NCI-H2227 treated with DMSO at 0.1 percent for 48 hours (cell line): Measurements from ENCODE around the gene MPRIP.

Source experiments
- DNase-seq: peaks from one replicate; lab custom pipeline; 2025; lab: John Stamatoyannopoulos, UW

Gene MPRIP

GRCh38 chr17:17166446-17166845, 124.2 kb downstream of the MPRIP start:
- no peak for DNase-seq

DNA sequence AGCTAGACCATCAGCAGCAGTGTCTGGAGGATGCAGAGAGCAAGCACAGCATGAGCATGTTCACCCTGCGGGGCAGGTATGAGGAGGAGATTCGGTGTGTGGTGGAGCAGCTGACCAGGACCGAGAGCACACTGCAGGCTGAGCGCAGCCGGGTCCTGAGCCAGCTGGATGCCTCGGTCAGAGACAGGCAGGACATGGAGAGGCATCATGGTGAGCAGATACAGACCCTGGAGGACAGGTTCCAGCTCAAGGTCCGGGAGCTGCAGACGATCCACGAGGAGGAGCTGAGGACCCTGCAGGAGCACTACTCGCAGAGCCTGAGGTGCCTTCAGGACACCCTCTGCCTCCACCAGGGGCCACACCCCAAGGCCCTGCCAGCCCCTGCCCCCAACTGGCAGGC, 125.1 kb downstream of the MPRIP start:
- no peak for DNase-seq

DNA sequence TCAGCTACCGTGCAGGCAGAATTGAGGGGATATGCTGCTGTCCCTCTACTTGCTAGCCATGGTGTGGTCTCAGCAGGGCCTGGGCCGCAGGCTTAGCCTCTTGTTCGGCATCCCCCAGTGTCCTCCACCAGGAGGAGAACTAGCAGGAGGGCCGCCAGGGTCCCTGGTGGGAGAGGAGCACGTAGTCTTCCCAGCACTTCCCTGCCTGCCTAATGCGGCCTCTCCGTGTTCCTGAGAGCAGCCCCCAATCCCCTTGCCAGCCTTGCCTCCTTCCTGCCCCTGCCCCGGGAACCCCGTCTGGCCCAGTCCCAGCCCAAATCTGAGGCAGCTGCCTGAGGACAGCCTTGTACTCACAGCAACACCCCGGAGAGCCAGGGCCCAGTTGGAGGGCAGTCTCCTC, 125.7 kb downstream of the MPRIP start:
- no peak for DNase-seq

DNA sequence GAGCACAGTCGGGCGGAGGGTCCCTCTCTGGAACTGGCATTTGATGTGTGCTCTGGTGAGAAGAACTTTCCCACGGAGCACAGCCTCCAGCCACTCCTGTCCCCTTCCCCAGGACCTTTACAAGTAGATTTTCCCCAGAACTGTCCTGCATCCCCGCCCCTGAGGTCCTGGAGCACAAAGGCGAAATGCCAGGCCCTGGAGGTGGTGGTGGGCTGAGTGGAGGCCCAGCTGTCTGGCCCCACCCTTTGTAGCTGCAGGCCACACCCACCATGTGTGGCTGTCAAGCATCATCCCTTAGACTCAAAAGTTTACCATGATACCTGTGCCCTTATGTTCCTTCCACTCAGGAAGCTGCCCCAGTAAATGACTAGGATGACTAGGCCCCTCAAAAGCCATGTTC, 126.1 kb downstream of the MPRIP start:
- no peak for DNase-seq

GRCh38 chr17:17169396-17169795, 127.1 kb downstream of the MPRIP start:
- no peak for DNase-seq

DNA sequence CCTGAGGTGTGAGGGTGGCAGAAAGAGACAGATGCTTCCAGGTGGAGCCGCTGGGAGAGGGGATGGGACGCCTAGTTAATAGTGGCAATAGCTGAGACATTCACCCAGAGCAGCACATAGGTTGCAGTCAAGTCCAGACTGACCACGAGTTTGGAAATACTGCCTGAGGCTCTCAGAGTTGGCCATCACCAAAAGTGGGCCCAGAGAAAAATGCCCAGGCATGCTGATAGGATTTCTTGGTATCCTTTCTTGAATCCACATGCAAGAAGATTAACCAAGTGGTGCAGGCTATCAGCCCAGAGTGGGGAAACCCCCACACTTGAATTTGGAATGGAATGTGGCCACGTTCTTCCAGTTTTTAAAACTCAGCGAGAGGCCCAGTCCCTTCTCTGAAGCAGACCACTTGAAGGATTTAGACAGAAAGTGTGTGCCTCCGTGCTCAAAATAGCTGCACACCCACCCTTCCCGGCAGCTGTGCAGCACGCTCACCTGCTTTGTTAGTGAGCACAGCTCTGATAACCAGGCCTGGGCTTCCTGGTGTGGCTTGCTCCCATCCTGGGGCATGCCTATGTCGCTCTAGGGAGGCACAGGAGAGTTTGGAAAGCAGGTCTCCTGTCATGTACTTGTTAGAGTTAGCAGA, 128.2 kb downstream of the MPRIP start:
- DNase-seq = no peak

GRCh38 chr17:17171186-17171585, 128.9 kb downstream of the MPRIP start:
- no peak for DNase-seq

DNA sequence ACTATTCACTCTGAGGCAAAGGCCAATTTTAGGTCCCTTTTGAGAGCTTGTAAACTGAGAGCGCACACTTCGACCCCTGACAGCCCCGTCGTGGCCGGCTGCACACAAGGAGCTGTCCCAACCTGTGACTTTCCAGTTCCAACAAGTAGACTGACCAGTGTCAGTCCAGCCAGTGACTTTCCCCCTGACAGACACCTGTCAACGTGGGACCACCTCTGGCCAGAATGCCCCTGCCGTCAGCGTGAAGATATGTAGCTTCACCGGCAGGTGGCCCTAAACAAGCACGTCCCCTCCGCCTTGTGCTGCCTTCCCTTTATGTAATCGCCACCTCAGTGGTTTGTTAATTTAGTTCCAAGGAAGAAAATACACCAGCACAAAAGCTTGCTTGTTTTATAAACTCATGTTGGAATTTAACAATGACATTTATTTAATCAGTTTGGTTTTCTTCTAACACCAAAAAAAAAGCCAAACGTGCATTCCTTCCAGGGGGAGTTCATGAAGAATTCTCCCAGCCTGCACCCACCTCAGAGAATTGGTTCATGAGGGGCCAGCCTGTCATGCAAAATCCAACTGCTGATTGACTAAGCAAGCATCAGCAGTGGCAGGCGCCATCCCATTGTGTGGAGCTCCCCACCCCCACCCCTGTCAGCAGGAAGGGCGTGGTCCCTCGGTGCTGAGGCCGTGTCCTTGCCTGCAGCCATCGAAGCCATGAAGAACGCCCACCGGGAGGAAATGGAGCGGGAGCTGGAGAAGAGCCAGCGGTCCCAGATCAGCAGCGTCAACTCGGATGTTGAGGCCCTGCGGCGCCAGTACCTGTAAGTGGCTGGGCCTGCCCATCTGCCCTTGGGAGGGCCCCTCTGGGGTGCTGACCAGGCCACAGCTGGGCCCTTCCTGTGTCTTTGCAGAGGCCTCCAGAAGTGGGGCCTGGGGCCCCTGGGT, 130.0 kb downstream of the MPRIP start:
- DNase-seq = no peak

DNA sequence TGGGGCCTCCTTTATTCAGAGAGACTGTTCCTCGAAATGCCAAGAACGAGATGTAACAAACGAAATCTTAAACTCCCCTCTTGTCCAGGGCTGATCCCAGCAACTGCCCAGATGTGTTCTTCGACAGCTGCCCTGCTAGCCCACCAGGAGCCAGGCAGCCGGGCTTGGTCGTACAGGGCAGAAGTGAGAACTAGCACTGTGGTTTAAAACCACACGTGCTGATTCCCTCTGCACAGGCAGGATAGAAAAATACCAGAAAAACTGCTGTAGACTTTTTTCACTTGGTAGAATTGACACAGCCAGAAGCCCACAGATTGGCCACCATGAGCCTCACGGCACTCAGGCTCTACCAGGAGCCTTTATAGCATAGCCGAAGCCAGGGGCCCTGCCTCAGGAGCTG, 130.7 kb downstream of the MPRIP start:
- DNase-seq = no peak

DNA sequence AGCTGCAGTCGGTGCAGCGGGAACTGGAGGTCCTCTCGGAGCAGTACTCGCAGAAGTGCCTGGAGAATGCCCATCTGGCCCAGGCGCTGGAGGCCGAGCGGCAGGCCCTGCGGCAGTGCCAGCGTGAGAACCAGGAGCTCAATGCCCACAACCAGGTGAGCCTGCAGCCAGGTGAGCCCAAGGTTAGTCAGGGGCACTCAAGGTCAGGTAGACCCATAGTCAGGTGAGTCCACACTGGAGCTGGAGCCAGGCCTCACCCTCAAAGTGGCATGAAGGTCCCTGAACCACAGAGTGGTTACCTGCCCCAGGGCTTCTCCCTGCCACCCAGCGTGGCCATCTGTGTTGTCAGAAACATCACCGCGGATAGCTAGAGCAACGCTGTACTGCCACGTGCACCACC, 131.7 kb downstream of the MPRIP start:
- no peak for DNase-seq

GRCh38 chr17:17175340-17175739, 133.1 kb downstream of the MPRIP start:
- DNase-seq = no peak

- no peak for DNase-seq
Measured at GRCh38 chr17:17175917-17176316, 133.7 kb downstream of the MPRIP start.

GRCh38 chr17:17176341-17176740, 134.1 kb downstream of the MPRIP start:
- DNase-seq = no peak

DNA sequence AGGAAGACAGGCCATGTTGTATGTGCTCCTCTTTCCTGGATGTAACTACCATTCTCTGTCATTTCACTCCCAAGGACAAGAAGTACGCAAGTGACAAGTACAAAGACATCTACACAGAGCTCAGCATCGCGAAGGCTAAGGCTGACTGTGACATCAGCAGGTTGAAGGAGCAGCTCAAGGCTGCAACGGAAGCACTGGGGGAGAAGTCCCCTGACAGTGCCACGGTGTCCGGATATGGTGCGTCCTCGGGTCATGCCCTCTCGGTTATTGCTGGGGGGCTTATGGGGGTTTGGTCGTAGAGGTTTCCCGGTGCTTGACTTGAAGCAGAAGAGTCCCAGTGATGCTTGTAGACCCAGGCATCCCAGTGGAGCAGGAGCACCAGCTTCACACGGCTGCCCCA, 134.9 kb downstream of the MPRIP start:
- no peak for DNase-seq

DNA sequence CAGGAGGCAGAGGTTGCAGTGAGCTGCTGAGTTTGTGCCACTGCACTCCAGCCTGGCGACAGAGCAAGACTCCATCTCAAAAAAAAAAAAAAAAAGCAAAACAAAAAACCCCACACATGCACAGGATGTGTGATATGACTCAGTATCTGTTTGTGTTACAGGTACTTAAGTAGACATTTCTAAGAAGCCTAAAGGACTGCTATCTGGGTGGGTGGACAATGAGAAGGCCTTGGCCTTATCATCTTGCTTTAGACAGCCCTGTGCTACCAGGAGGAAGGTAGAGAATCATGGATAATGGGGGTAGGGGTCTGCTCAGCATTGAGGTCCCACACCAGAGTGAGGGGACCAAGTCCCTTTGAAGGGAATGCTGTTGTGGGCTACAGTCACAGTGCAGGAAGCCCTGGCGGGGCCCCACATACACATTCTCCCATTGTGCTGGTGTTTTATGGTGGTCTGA, 137.1 kb downstream of the MPRIP start:
- no peak for DNase-seq

GRCh38 chr17:17180141-17180603, 137.9 kb downstream of the MPRIP start:
- no peak for DNase-seq

DNA sequence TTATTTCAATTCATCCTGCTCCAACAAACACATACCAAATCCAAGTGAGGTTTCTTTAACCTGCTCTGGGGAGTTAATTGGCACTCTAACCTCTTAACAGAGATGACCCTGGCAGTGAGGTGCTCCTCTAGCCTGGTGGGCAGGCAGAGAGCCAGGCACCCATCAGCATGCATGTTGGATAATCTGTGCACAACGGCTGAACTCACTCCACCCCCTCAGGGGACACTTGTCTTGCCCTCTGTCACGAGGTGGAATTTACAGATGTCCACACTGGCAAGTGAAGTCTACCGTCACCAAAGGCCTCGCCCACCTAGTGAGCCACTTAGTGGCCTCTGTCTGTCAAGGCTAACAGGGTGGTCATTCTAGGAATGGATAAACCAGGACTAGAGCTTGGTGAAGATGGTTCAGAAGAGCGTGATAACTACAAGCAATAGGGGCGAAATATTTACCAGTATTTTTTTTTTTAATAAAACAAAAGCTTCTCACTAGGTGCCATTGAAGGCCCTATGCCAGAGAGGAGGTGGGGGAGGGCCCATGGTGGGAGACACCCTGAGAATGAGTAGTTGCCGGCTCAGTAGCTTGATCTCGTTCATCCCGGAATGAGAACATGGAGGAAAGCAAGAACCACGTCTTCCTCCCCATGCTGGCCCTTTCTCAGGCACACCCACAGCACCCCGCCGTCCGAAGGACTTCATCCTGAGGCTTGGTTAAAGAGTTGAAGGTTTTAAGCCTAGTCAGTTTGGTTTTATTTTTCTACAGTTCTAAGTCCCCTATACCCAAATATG, 138.7 kb downstream of the MPRIP start:
- DNase-seq = no peak

DNA sequence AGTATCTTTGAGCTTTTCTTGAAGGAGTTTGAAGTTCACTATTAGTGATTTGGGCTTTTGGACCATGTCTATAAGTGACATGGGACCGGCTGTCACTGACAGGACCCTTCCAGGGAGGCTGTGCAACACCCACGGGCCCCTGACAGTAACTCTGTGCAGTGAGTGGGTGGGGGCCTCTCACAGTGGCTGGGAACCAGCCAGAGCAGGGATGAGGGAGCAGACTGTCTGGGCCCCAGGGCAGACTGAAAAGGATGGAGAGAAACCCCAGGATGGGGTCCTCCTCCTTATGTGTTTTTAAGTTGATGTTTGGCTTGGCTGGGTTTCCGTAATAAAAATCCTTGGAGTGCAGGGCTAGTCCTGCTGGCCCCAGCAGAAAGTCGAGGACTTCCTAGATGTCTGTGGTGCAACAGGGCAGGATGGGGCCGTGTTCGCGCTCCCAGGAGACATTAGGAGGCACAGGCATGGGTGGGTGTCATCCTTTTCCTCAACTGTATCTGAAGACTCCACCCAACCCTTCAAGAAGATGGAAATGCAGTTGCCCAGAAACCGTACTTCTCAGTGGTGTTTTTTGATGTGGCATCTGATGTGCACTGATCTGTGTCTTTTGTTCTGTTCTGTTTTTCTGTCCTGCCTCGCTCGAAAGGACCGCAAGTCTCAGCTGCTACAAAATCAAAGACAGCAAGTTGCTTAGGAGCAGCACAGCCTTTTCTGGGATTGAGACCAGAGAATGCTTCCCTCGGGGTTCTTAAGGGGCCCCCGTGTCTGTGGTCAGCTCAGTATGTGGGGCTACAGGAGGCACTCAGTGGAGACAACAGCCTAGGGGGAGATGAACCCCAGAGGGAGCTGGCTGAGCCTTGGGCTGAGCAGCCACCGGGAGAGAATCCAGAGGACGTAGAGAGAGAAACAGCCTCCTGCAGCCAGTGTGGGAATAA, 139.7 kb downstream of the MPRIP start:
- DNase-seq = no peak

GRCh38 chr17:17182598-17183136, 140.4 kb downstream of the MPRIP start:
- DNase-seq = no peak

- DNase-seq = no peak
Measured at GRCh38 chr17:17183744-17184143, 141.5 kb downstream of the MPRIP start.
